ENCODE measurements around the gene RAX2.

RAX2 gene

GRCh38 chr19:3801412-3802096 is 29.5 kb upstream of the RAX2 start:
- peak; percentile 55 for DNase-seq (ENCODE audit: low read depth, low spot score)

GRCh38 chr19:3800996-3801395 is 29.0 kb upstream of the RAX2 start:
- no peak for DNase-seq (ENCODE audit: low read depth, low spot score)

- DNase-seq (ENCODE audit: low read depth, low spot score), result no peak
These were observed 26.1 kb upstream of the RAX2 start for GRCh38 chr19:3798137-3798536.

- no peak for DNase-seq (ENCODE audit: low read depth, low spot score)
These were observed 24.3 kb upstream of the RAX2 start for GRCh38 chr19:3796358-3796757.

GRCh38 chr19:3793799-3794198 is 21.8 kb upstream of the RAX2 start:
- DNase-seq (ENCODE audit: low read depth, low spot score), result no peak

GRCh38 chr19:3792114-3792513 is 20.1 kb upstream of the RAX2 start:
- no peak for DNase-seq (ENCODE audit: low read depth, low spot score)

GRCh38 chr19:3790941-3791340 is 18.9 kb upstream of the RAX2 start:
- DNase-seq (ENCODE audit: low read depth, low spot score), result no peak

GRCh38 chr19:3790209-3790734 is 18.2 kb upstream of the RAX2 start:
- DNase-seq (ENCODE audit: low read depth, low spot score), result no peak

GRCh38 chr19:3788996-3789778 is 17.2 kb upstream of the RAX2 start:
- DNase-seq (ENCODE audit: low read depth, low spot score), result no peak

- no peak for DNase-seq (ENCODE audit: low read depth, low spot score)
These were observed 14.2 kb upstream of the RAX2 start, which contains the start of gene MATK for GRCh38 chr19:3785938-3786824. MATK (minus strand) TSS chr19:3786381; CDS start chr19:3785135, 1,246 bp downstream.

- DNase-seq (ENCODE audit: low read depth, low spot score), result no peak
These were observed 13.5 kb upstream of the RAX2 start for GRCh38 chr19:3785451-3785937.

GRCh38 chr19:3784607-3785450 is 12.8 kb upstream of the RAX2 start:
- DNase-seq (ENCODE audit: low read depth, low spot score), result no peak

- no peak for DNase-seq (ENCODE audit: low read depth, low spot score)
These were observed 11.9 kb upstream of the RAX2 start for GRCh38 chr19:3783660-3784584.

- no peak for DNase-seq (ENCODE audit: low read depth, low spot score)
These were observed 10.9 kb upstream of the RAX2 start for GRCh38 chr19:3782903-3783302.

GRCh38 chr19:3782330-3782729 is 10.3 kb upstream of the RAX2 start:
- DNase-seq (ENCODE audit: low read depth, low spot score), result no peak

GRCh38 chr19:3781603-3782002 is 9.6 kb upstream of the RAX2 start:
- DNase-seq (ENCODE audit: low read depth, low spot score), result no peak

- DNase-seq (ENCODE audit: low read depth, low spot score), result no peak
These were observed 8.8 kb upstream of the RAX2 start for GRCh38 chr19:3780786-3781304.

- DNase-seq (ENCODE audit: low read depth, low spot score), result no peak
These were observed 7.1 kb upstream of the RAX2 start for GRCh38 chr19:3778899-3779723.

Data from astrocyte of the hippocampus (primary cell).